ENCODE results near the gene PRAME. TPM values are rescaled to one million over a fixed set of nuclear protein-coding genes. Genes with fewer than 3 reads are reported as not detected.
"Not testable (repeated sequence)": the region's sequence is repeated elsewhere in the genome, so short reads cannot be mapped to it uniquely, and the experiment has no call there.

Gene PRAME
- total and polyA plus RNA-seq, 2 donors (not counting 1 experiment from before 2014, with no cell fraction given): 0.20 TPM; not detected in 1

DNA sequence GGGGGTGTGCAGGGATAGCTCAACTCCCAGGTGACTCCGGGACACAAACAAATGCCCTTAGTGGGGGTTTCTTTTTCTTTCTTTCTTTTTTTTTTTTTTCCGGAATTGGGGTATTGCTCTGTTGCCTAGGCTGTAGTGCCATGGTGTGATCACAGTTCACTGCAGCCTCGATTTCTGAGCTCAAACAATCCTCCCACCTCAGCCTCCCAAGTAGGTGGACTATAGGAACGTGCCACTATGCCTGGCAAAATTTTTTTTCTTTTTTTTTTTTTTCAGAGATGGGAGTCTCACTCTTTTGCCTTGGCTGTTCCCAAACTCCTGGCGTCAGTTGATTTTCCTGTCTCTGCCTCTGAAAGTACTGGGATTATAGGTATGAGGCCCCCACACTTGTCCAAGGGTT is 25.2 kb downstream of the PRAME start:
- H3K27me3 ChIP-seq (ENCODE audit: control insufficient read depth, insufficient read depth, low read length): no peaks in the 10 kb centered on the region
- no peaks in the 10 kb centered on the region for H3K79me2 ChIP-seq (ENCODE audit: control insufficient read depth, insufficient read depth, low read length)
- H3K4me2 ChIP-seq (ENCODE audit: extremely low read depth, insufficient read depth, low read length): no peak overlapping the region
- no peaks in the 10 kb centered on the region for H3K9me3 ChIP-seq (ENCODE audit: control insufficient read depth, insufficient read depth, low read depth, low read length)
- no peak for DNase-seq (ENCODE audit: low read depth in 2 of 2)
- no peak overlapping the region for H3K27ac ChIP-seq (ENCODE audit: insufficient read depth, low read length)
- no peak for TF ChIP-seq EZH2 (IDR thresholded peaks at IDR 0.05; ENCODE audit: low read length, missing control alignments)
- TF ChIP-seq, protein P1, sequence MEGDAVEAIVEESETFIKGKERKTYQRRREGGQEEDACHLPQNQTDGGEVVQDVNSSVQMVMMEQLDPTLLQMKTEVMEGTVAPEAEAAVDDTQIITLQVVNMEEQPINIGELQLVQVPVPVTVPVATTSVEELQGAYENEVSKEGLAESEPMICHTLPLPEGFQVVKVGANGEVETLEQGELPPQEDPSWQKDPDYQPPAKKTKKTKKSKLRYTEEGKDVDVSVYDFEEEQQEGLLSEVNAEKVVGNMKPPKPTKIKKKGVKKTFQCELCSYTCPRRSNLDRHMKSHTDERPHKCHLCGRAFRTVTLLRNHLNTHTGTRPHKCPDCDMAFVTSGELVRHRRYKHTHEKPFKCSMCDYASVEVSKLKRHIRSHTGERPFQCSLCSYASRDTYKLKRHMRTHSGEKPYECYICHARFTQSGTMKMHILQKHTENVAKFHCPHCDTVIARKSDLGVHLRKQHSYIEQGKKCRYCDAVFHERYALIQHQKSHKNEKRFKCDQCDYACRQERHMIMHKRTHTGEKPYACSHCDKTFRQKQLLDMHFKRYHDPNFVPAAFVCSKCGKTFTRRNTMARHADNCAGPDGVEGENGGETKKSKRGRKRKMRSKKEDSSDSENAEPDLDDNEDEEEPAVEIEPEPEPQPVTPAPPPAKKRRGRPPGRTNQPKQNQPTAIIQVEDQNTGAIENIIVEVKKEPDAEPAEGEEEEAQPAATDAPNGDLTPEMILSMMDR (conservative IDR thresholded peaks at IDR 0.05 in 1 of 2, IDR thresholded peaks at IDR 0.05 in 1 of 2; ENCODE audit: low read depth in 1 of 2, low read length in 2 of 2): no peak
- no peaks in the 10 kb centered on the region for H3K36me3 ChIP-seq (ENCODE audit: control insufficient read depth, insufficient read depth, low read length)
- no peaks in the 10 kb centered on the region for H3K4me1 ChIP-seq (ENCODE audit: control insufficient read depth, extremely low read depth, insufficient read depth, low read length)
- H2AFZ ChIP-seq (ENCODE audit: low read length): no peak overlapping the region
- H3K9ac ChIP-seq (ENCODE audit: insufficient read depth, low read length): no peak overlapping the region
- H3K4me3 ChIP-seq (replicated peaks in 1 of 4; ENCODE audit: control extremely low read depth in 1 of 4, insufficient read depth in 1 of 4, low read depth in 3 of 4, low read length in 4 of 4): no peak overlapping the region
- no peaks in the 10 kb centered on the region for H4K20me1 ChIP-seq (ENCODE audit: control insufficient read depth, extremely low read depth, insufficient read depth, low read length)

DNA sequence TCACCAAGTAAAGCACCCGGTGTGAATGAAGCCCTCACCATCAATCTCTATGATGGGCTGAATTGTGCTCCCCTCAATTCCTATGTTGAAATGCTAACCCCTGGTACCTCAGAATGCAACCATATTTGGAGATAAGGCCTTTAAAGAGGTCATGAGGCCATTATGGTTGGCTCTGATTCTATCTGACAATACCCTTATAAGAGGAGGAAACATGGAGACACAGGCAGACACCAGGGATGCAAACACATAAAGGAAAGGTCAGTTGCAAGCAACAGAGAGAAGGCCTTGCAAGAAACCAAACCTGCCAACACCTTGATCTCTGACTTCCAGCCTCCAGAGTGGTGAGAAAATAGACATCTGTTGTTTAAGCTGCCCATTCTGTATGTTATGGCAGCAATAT is 25.6 kb downstream of the PRAME start:
- no peak for TF ChIP-seq EZH2 (IDR thresholded peaks at IDR 0.05; ENCODE audit: low read length, missing control alignments)
- TF ChIP-seq, protein P1 (conservative IDR thresholded peaks at IDR 0.05 in 1 of 2, IDR thresholded peaks at IDR 0.05 in 1 of 2; ENCODE audit: low read depth in 1 of 2, low read length in 2 of 2): no peak
- H3K36me3 ChIP-seq (ENCODE audit: control insufficient read depth, insufficient read depth, low read length): no peaks in the 10 kb centered on the region
- no peak for DNase-seq (ENCODE audit: low read depth in 2 of 2)
- H4K20me1 ChIP-seq (ENCODE audit: control insufficient read depth, extremely low read depth, insufficient read depth, low read length): no peaks in the 10 kb centered on the region
- H3K79me2 ChIP-seq (ENCODE audit: control insufficient read depth, insufficient read depth, low read length): no peaks in the 10 kb centered on the region
- no peak overlapping the region for H3K4me3 ChIP-seq (replicated peaks in 1 of 4; ENCODE audit: control extremely low read depth in 1 of 4, insufficient read depth in 1 of 4, low read depth in 3 of 4, low read length in 4 of 4)
- H3K27ac ChIP-seq (ENCODE audit: insufficient read depth, low read length): no peak overlapping the region
- no peaks in the 10 kb centered on the region for H3K27me3 ChIP-seq (ENCODE audit: control insufficient read depth, insufficient read depth, low read length)
- H3K4me1 ChIP-seq (ENCODE audit: control insufficient read depth, extremely low read depth, insufficient read depth, low read length): no peaks in the 10 kb centered on the region
- no peak overlapping the region for H3K4me2 ChIP-seq (ENCODE audit: extremely low read depth, insufficient read depth, low read length)
- no peaks in the 10 kb centered on the region for H3K9me3 ChIP-seq (ENCODE audit: control insufficient read depth, insufficient read depth, low read depth, low read length)
- H2AFZ ChIP-seq (ENCODE audit: low read length): no peak overlapping the region
- no peak overlapping the region for H3K9ac ChIP-seq (ENCODE audit: insufficient read depth, low read length)

DNA sequence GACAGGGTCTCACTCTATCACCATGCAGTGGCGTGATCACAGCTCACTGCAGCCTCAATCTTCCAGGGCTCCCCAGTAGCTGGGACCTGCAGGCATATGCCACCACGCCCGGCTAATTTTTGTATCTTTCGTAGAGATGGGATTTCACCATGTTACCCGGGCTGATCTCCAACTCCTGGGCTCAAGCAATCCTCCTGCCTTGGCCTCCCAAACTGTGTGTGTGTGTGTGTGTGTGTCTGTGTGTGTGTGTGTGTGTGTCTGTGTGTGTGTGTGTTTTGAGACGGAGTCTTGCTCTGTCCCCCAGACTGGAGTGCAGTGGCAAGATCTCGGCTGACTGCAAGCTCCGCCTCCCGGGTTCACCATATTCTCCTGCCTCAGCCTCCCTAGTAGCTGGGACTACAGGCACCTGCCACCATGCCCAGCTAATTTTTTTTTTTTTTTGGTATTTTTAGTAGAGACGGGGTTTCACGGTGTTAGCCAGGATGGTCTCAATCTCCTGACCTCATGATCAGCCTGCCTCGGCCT is 26.5 kb downstream of the PRAME start:
- H3K9ac ChIP-seq (ENCODE audit: insufficient read depth, low read length); H3K4me3 ChIP-seq (replicated peaks in 1 of 4; ENCODE audit: control extremely low read depth in 1 of 4, insufficient read depth in 1 of 4, low read depth in 3 of 4, low read length in 4 of 4); H3K27ac ChIP-seq (ENCODE audit: insufficient read depth, low read length); H3K79me2 ChIP-seq (ENCODE audit: control insufficient read depth, insufficient read depth, low read length); DNase-seq (ENCODE audit: low read depth in 2 of 2); H4K20me1 ChIP-seq (ENCODE audit: control insufficient read depth, extremely low read depth, insufficient read depth, low read length); H3K36me3 ChIP-seq (ENCODE audit: control insufficient read depth, insufficient read depth, low read length); H3K4me2 ChIP-seq (ENCODE audit: extremely low read depth, insufficient read depth, low read length); H3K4me1 ChIP-seq (ENCODE audit: control insufficient read depth, extremely low read depth, insufficient read depth, low read length); H2AFZ ChIP-seq (ENCODE audit: low read length); H3K27me3 ChIP-seq (ENCODE audit: control insufficient read depth, insufficient read depth, low read length); H3K9me3 ChIP-seq (ENCODE audit: control insufficient read depth, insufficient read depth, low read depth, low read length): not testable (repeated sequence)

Data from fibroblast of lung (primary cell).